Measurements from ENCODE around the gene FHIT.

DNA sequence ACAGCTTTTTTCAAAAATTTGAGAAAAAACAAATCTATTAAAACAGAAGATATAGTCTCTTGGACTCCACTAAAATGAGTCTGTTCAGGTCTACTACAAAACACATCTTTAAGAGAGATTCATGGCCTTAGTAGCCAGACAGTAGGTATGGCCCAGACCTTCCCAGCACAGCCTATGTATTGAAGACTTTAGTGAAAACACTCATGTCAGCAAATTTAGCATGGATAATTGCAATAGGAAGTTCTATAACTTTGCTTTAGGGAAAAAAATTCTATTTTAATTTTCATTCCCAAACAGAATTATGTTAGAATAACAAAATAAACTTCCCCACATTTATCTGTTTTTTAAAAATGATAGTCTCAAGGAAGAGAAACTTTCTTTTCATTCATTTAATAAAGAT, 976.6 kb downstream of the FHIT start:
- TF ChIP-seq, protein P1, sequence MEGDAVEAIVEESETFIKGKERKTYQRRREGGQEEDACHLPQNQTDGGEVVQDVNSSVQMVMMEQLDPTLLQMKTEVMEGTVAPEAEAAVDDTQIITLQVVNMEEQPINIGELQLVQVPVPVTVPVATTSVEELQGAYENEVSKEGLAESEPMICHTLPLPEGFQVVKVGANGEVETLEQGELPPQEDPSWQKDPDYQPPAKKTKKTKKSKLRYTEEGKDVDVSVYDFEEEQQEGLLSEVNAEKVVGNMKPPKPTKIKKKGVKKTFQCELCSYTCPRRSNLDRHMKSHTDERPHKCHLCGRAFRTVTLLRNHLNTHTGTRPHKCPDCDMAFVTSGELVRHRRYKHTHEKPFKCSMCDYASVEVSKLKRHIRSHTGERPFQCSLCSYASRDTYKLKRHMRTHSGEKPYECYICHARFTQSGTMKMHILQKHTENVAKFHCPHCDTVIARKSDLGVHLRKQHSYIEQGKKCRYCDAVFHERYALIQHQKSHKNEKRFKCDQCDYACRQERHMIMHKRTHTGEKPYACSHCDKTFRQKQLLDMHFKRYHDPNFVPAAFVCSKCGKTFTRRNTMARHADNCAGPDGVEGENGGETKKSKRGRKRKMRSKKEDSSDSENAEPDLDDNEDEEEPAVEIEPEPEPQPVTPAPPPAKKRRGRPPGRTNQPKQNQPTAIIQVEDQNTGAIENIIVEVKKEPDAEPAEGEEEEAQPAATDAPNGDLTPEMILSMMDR (IDR thresholded peaks at IDR 0.05; ENCODE audit: insufficient read depth, low read length, poor library complexity, severe bottlenecking): no peak
- no peak for TF ChIP-seq EZH2phosphoT487 (conservative IDR thresholded peaks at IDR 0.05; ENCODE audit: low read length)
